Neural cell (in vitro differentiated cells): Measurements from ENCODE around the gene ANGEL2. TPM values are rescaled to one million over a fixed set of nuclear protein-coding genes. Genes with fewer than 3 reads are reported as not detected.

Experiments
- H2AFZ ChIP-seq: fragments of 200-600, 300-800 bp; sonication (generic), shearing (Covaris generic); 2 replicates; pipeline ENCODE4 v1.6.0; 2014; ENCODE audit warnings: low read depth, mild to moderate bottlenecking, antibody characterized with exemption, low read length, moderate library complexity
- H3F3A ChIP-seq: fragments of 200-600 bp; shearing (Covaris generic); 2 replicates; pipeline ENCODE4 v1.6.1; 2016; ENCODE audit warnings: mild to moderate bottlenecking, moderate library complexity, mixed read lengths, antibody characterized with exemption, low read length; ENCODE audit not compliant: insufficient read depth, poor library complexity, severe bottlenecking
- H3K27ac ChIP-seq: fragments of 200-600, 300-800 bp; sonication (generic), shearing (Covaris generic); 2 replicates; pipeline ENCODE4 v1.5.1; 2014; ENCODE audit warnings: mild to moderate bottlenecking, low read length, moderate library complexity
- H3K27me3 ChIP-seq: fragments of 300-800, 200-600 bp; sonication (generic), shearing (Covaris generic); 2 replicates; pipeline ENCODE4 v1.6.0; 2014; ENCODE audit warnings: mild to moderate bottlenecking, low read depth, low read length, moderate library complexity; ENCODE audit not compliant: insufficient read depth
- H3K36me3 ChIP-seq: fragments of 300-800, 200-600 bp; sonication (generic), shearing (Covaris generic); 2 replicates; pipeline ENCODE4 v1.5.1; 2014; ENCODE audit warnings: mild to moderate bottlenecking, antibody characterized with exemption, low read length, moderate library complexity; ENCODE audit not compliant: insufficient read depth
- H3K4me2 ChIP-seq: fragments of 300-800, 200-600 bp; sonication (generic), shearing (Covaris generic); 2 replicates; pipeline ENCODE4 v1.6.0; 2014; ENCODE audit warnings: mild to moderate bottlenecking, low read length
- H3K4me3 ChIP-seq: fragments of 300-800, 200-600 bp; sonication (generic), shearing (Covaris generic); 2 replicates; pipeline ENCODE4 v1.5.1; 2014; ENCODE audit warnings: mild to moderate bottlenecking, low read length, moderate library complexity
- H3K79me2 ChIP-seq: fragments of 200-600 bp; shearing (Covaris generic); replicated peaks from 2 replicates; pipeline ENCODE4 v1.6.0; 2014; ENCODE audit warnings: mild to moderate bottlenecking, low read length, moderate library complexity; ENCODE audit not compliant: insufficient read depth
- H3K9ac ChIP-seq: fragments of 300-800, 200-600 bp; sonication (generic), shearing (Covaris generic); 2 replicates; pipeline ENCODE4 v1.6.1; 2016; ENCODE audit warnings: mild to moderate bottlenecking, low read length, mixed read lengths
- H3K9me2 ChIP-seq: fragments of 200-600 bp; shearing (Covaris generic); 2 replicates; pipeline ENCODE4 v1.6.1; 2016; ENCODE audit warnings: mild to moderate bottlenecking, low read length, mixed read lengths; ENCODE audit not compliant: insufficient read depth
- H3K9me3 ChIP-seq: fragments of 200-600, 300-800 bp; sonication (generic), shearing (Covaris generic); 2 replicates; pipeline ENCODE4 v1.6.1; 2016; ENCODE audit warnings: mild to moderate bottlenecking, mixed run types, low read length, moderate library complexity, mixed read lengths
- H4K20me1 ChIP-seq: fragments of 200-600 bp; shearing (Covaris generic); 2 replicates; pipeline ENCODE4 v1.6.1; 2016; ENCODE audit warnings: mild to moderate bottlenecking, mixed run types; ENCODE audit not compliant: insufficient read depth
- EP300 ChIP-seq: fragments of 450-650 bp; conservative IDR thresholded peaks from 2 replicates; pipeline ENCODE4 v1.6.1; 2014; ENCODE audit warnings: antibody characterized with exemption, mild to moderate bottlenecking, moderate library complexity; ENCODE audit not compliant: poor library complexity, severe bottlenecking
- EZH2 ChIP-seq: fragments of 200-600, 300-800 bp; shearing (Covaris generic), sonication (generic); IDR thresholded peaks from 2 replicates; pipeline ENCODE4 v1.6.1; 2014; ENCODE audit warnings: antibody characterized with exemption, low read length, borderline replicate concordance, mild to moderate bottlenecking; ENCODE audit not compliant: insufficient read depth, poor library complexity, severe bottlenecking
- MXI1 ChIP-seq: fragments of 450-650 bp; conservative IDR thresholded peaks from 2 replicates; pipeline ENCODE4 v1.6.1; 2014; ENCODE audit warnings: antibody characterized with exemption, mild to moderate bottlenecking; ENCODE audit not compliant: poor library complexity, severe bottlenecking
- POLR2AphosphoS5 ChIP-seq: IDR thresholded peaks from 2 replicates; pipeline ENCODE4 v1.6.1; 2012
- RAD21 ChIP-seq: fragments of 450-650 bp; conservative IDR thresholded peaks from 2 replicates; pipeline ENCODE4 v1.6.1; 2014; ENCODE audit warnings: antibody characterized with exemption, mild to moderate bottlenecking, moderate library complexity
- SMC3 ChIP-seq: fragments of 450-650 bp; conservative IDR thresholded peaks from 2 replicates; pipeline ENCODE4 v1.6.1; 2014; ENCODE audit warnings: antibody characterized with exemption, mild to moderate bottlenecking, moderate library complexity; ENCODE audit not compliant: poor library complexity
- TAF1 ChIP-seq: IDR thresholded peaks from 2 replicates; pipeline ENCODE4 v1.6.1; 2012; ENCODE audit warnings: low read depth
- polyA plus RNA-seq: library from polyadenylated mRNA; depleted of rRNA; stranded (reverse); fragments of >200 nt; gene quantifications from 2 replicates; pipeline ENCODE4 v1.2.3, GENCODE V29; 2014
- TF ChIP-seq, protein P1 (sequence below): fragments of 450-650 bp; IDR thresholded peaks from 2 replicates; pipeline ENCODE4 v1.5.1; 2014; ENCODE audit warnings: antibody characterized with exemption, mild to moderate bottlenecking, moderate library complexity; ENCODE audit not compliant: poor library complexity, severe bottlenecking
- TF ChIP-seq, protein P2 (sequence below): IDR thresholded peaks from 2 replicates; pipeline ENCODE4 v1.6.1; 2012; ENCODE audit warnings: borderline replicate concordance

ANGEL2 gene
- polyA plus RNA-seq, 1 donor from 2014 or later: 58.7 TPM

DNA sequence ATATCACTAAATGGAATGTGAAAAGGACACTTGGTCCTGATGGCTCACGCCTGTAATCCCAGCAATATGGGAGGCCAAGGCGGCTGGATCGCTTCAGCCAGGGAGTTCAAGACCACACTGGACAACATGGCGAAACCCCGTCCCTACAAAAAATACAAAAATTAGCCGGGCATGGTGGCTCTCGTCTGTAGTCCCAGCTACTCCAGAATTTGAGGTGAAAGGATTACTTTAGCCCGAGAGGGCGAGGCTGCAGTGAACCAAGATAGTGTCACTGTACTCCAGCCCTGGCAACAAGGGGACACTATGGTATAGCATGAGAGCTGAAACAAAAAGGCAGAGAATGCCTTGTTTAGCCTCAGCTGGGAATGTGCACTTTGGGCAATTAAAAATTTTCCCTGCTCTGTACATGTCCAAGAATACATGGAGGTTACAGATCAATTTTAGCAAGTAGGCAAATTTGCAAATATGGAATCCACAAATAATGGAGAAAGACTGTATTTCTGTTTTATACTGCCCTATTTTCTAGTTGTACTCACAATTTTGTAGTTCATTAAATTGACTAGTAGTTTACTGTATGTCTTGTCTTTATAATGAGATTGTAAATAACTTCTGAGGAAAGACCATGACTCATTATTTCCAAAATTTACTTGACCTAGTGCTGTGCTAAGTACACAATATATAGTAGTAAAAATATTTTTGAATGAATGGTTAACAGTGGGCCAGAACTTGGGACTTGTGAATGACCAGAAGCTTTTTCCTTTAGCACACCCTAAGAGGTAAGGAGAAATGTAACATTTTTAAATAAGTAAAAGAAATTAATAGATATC lies 2.0 kb upstream of the ANGEL2 start:
- H3K9me2 ChIP-seq: no peaks in the 10 kb centered on the region
- TF ChIP-seq EP300 (no peak), EZH2 (no peak), POLR2AphosphoS5 (no peak), TAF1 (no peak), SMC3 (no peak), RAD21 (no peak), MXI1 (no peak)
- TF ChIP-seq, protein P1, sequence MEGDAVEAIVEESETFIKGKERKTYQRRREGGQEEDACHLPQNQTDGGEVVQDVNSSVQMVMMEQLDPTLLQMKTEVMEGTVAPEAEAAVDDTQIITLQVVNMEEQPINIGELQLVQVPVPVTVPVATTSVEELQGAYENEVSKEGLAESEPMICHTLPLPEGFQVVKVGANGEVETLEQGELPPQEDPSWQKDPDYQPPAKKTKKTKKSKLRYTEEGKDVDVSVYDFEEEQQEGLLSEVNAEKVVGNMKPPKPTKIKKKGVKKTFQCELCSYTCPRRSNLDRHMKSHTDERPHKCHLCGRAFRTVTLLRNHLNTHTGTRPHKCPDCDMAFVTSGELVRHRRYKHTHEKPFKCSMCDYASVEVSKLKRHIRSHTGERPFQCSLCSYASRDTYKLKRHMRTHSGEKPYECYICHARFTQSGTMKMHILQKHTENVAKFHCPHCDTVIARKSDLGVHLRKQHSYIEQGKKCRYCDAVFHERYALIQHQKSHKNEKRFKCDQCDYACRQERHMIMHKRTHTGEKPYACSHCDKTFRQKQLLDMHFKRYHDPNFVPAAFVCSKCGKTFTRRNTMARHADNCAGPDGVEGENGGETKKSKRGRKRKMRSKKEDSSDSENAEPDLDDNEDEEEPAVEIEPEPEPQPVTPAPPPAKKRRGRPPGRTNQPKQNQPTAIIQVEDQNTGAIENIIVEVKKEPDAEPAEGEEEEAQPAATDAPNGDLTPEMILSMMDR: no peak
- TF ChIP-seq, protein P2, sequence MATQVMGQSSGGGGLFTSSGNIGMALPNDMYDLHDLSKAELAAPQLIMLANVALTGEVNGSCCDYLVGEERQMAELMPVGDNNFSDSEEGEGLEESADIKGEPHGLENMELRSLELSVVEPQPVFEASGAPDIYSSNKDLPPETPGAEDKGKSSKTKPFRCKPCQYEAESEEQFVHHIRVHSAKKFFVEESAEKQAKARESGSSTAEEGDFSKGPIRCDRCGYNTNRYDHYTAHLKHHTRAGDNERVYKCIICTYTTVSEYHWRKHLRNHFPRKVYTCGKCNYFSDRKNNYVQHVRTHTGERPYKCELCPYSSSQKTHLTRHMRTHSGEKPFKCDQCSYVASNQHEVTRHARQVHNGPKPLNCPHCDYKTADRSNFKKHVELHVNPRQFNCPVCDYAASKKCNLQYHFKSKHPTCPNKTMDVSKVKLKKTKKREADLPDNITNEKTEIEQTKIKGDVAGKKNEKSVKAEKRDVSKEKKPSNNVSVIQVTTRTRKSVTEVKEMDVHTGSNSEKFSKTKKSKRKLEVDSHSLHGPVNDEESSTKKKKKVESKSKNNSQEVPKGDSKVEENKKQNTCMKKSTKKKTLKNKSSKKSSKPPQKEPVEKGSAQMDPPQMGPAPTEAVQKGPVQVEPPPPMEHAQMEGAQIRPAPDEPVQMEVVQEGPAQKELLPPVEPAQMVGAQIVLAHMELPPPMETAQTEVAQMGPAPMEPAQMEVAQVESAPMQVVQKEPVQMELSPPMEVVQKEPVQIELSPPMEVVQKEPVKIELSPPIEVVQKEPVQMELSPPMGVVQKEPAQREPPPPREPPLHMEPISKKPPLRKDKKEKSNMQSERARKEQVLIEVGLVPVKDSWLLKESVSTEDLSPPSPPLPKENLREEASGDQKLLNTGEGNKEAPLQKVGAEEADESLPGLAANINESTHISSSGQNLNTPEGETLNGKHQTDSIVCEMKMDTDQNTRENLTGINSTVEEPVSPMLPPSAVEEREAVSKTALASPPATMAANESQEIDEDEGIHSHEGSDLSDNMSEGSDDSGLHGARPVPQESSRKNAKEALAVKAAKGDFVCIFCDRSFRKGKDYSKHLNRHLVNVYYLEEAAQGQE: no peak
- peaks cover 22% of the 10 kb centered on the region for H3K79me2 ChIP-seq
- H3K9ac ChIP-seq: no peak overlapping the region
- no peaks in the 10 kb centered on the region for H3F3A ChIP-seq
- no peaks in the 10 kb centered on the region for H3K36me3 ChIP-seq
- H3K27ac ChIP-seq: no peak overlapping the region
- no peak overlapping the region for H2AFZ ChIP-seq
- no peaks in the 10 kb centered on the region for H3K27me3 ChIP-seq
- no peak overlapping the region for H3K4me3 ChIP-seq
- no peak overlapping the region for H3K4me2 ChIP-seq
- H4K20me1 ChIP-seq: no peaks in the 10 kb centered on the region
- no peaks in the 10 kb centered on the region for H3K9me3 ChIP-seq

DNA sequence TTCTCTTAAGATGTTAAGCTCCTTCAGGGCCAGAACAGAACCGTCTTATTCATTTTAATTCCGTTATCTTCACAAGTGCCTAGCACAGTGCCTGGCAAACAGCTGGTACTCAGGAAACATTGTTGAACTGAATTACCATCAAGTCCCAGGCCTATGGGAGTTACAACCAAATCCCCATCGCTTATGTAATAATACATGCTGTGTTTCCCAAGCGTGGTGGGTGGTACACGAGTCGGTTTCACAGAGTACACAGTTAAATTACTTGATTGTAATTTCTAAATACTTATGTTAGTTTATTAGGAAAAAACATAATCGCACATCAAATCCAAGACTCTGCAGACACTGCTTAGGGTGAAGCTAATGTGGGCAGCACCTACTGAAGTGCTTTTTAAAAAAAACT lies 1.0 kb downstream of the ANGEL2 start:
- no peaks in the 10 kb centered on the region for H3F3A ChIP-seq
- H3K27ac ChIP-seq: peak overlapping the region; percentile 80
- no peaks in the 10 kb centered on the region for H3K27me3 ChIP-seq
- peak overlapping the region; percentile 42 for H2AFZ ChIP-seq
- peaks cover 32% of the 10 kb centered on the region for H3K79me2 ChIP-seq
- no peaks in the 10 kb centered on the region for H4K20me1 ChIP-seq
- peak overlapping the region; percentile 76 for H3K4me2 ChIP-seq
- H3K9ac ChIP-seq: peak overlapping the region; percentile 80
- no peaks in the 10 kb centered on the region for H3K9me3 ChIP-seq
- no peaks in the 10 kb centered on the region for H3K9me2 ChIP-seq
- TF ChIP-seq POLR2AphosphoS5: no peak
- TF ChIP-seq, protein P2: no peak
- H3K36me3 ChIP-seq: no peaks in the 10 kb centered on the region
- peak overlapping the region; percentile 76 for H3K4me3 ChIP-seq
